K562 (cell line): Measurements from ENCODE around the gene DALRD3. TPM values are rescaled to one million over a fixed set of nuclear protein-coding genes. Genes with fewer than 3 reads are reported as not detected.

Source experiments
- ATAC-seq: fragments of 200-7000 bp; cut with Tn5 transposase; 3 replicates; pipeline ENCODE4 v1.9.1; 2020; ENCODE audit warnings: moderate library complexity
- BruUV-seq: library from RNA; stranded (reverse); fragments of 400-500 nt; replicated peaks from 2 replicates; lab custom pipeline; 2021; lab: Mats Ljungman, UMichigan
- CTCF ChIA-PET: fragments of 300-600 bp; formaldehyde crosslinking; extraction: SDS; loops from one replicate; lab custom pipeline; 2021; ENCODE audit warnings: low intra/inter-chr PET ratio; lab: Yijun Ruan, JAX
- POLR2A ChIA-PET: fragments of 300-600, 350-650 bp; sonication (Branson Sonifier 250); formaldehyde crosslinking; extraction: SDS; loops from one replicate; lab custom pipeline; 2021; ENCODE audit warnings: antibody characterized with exemption, inconsistent platforms; lab: Yijun Ruan, JAX
- DNase-seq, 4 experiments: peaks; one replicate each; pipeline versions ENCODE4 v3.0.0 to v3.0.0-alpha.2; 2011 to 2018; ENCODE audit warnings: low spot score in 3 of 4, mixed read lengths in 3 of 4; ENCODE audit errors: extremely low read depth in 1 of 4
- FAIRE-seq: peaks from 2 replicates; lab custom pipeline; 2011; peaks lifted over from hg19 to GRCh38; lab: Jason Lieb, UNC
- H2AFZ ChIP-seq: 2 replicates; pipeline ENCODE4 v1.6.0; 2011; ENCODE audit warnings: low read depth, low read length, control low read depth, inconsistent platforms
- H3K27ac ChIP-seq: fragments of 200-600 bp; 3 replicates; pipeline ENCODE4 v1.8.0; 2011; ENCODE audit warnings: low read depth, mild to moderate bottlenecking, control low read depth, inconsistent platforms, low read length, moderate library complexity, mixed read lengths; ENCODE audit errors: extremely low read depth
- H3K27me3 ChIP-seq, 2 experiments: fragments of 300-600 bp in 1 of 2; 2 replicates in 1 of 2; 3 replicates in 1 of 2; pipeline versions ENCODE4 v1.6.0 to v1.8.0; 2011; ENCODE audit warnings: inconsistent platforms in 2 of 2, low read length in 2 of 2, mild to moderate bottlenecking in 1 of 2, mixed read lengths in 1 of 2, moderate library complexity in 1 of 2; ENCODE audit not compliant: control insufficient read depth in 2 of 2, insufficient read depth in 2 of 2
- H3K36me3 ChIP-seq: fragments of 300-600 bp; 3 replicates; pipeline ENCODE4 v1.8.0; 2011; ENCODE audit warnings: mild to moderate bottlenecking, low read length, inconsistent platforms; ENCODE audit not compliant: control insufficient read depth, insufficient read depth
- H3K4me1 ChIP-seq, 2 experiments: fragments of 200-600 bp in 1 of 2; replicated peaks in 1 of 2; 2 replicates in 1 of 2; 3 replicates in 1 of 2; pipeline versions ENCODE4 v1.5.1 to v1.8.0; 2011; ENCODE audit warnings: inconsistent platforms in 2 of 2, low read length in 2 of 2, mild to moderate bottlenecking in 1 of 2, mixed read lengths in 1 of 2, moderate library complexity in 1 of 2; ENCODE audit not compliant: control insufficient read depth in 2 of 2, insufficient read depth in 2 of 2
- H3K4me2 ChIP-seq: 2 replicates; pipeline ENCODE4 v1.6.1; 2011; ENCODE audit warnings: low read length, control low read depth, inconsistent platforms, mixed read lengths; ENCODE audit not compliant: insufficient read depth
- H3K4me3 ChIP-seq: fragments of 200-600 bp; sonication (generic), shearing (Covaris generic); 2 replicates; pipeline ENCODE4 v1.5.1; 2016; ENCODE audit warnings: control low read depth, inconsistent platforms
- H3K79me2 ChIP-seq: fragments of 200-600 bp; 3 replicates; pipeline ENCODE4 v1.8.0; 2011; ENCODE audit warnings: low read length, inconsistent platforms; ENCODE audit not compliant: control insufficient read depth, insufficient read depth
- H3K9ac ChIP-seq, 2 experiments: 2 replicates each; pipeline versions ENCODE4 v1.6.0 to v1.6.1; 2011; ENCODE audit warnings: low read depth in 2 of 2, low read length in 2 of 2, control low read depth in 1 of 2, inconsistent platforms in 1 of 2, mild to moderate bottlenecking in 1 of 2, mixed read lengths in 1 of 2; ENCODE audit not compliant: insufficient read depth in 1 of 2
- H3K9me1 ChIP-seq: one replicate; pipeline ENCODE4 v1.6.0; 2011; ENCODE audit warnings: inconsistent platforms, mild to moderate bottlenecking, low read length, moderate library complexity; ENCODE audit not compliant: control insufficient read depth, insufficient read depth
- H3K9me3 ChIP-seq: replicated peaks from 2 replicates; pipeline ENCODE4 v1.5.1; 2011; ENCODE audit warnings: low read depth, low read length, inconsistent platforms; ENCODE audit not compliant: control insufficient read depth, insufficient read depth
- H4K20me1 ChIP-seq: replicated peaks from 2 replicates; pipeline ENCODE4 v1.6.1; 2011; ENCODE audit warnings: low read length, inconsistent platforms, mixed read lengths; ENCODE audit not compliant: control insufficient read depth, insufficient read depth
- BCLAF1 ChIP-seq, 2 experiments: fragments of 450-650 bp in 1 of 2; IDR thresholded peaks; 2 replicates each; pipeline ENCODE4 v1.6.1; 2011 to 2017; ENCODE audit warnings: low read depth in 2 of 2, antibody characterized with exemption in 1 of 2, borderline replicate concordance in 1 of 2, low read length in 1 of 2, mild to moderate bottlenecking in 1 of 2, mixed read lengths in 1 of 2; ENCODE audit not compliant: control insufficient read depth in 1 of 2
- CC2D1A ChIP-seq: fragments of 450-650 bp; IDR thresholded peaks from 2 replicates; pipeline ENCODE4 v1.6.1; 2017; ENCODE audit warnings: mild to moderate bottlenecking
- CLOCK ChIP-seq: fragments of 250-450 bp; sonication (Bioruptor Pico); IDR thresholded peaks from 2 replicates; pipeline ENCODE4 v1.4.0; 2020; ENCODE audit warnings: mild to moderate bottlenecking, moderate library complexity, borderline replicate concordance
- NUFIP1 ChIP-seq: fragments of 450-650 bp; IDR thresholded peaks from 2 replicates; pipeline ENCODE4 v1.6.1; 2018; ENCODE audit not compliant: partially characterized antibody
- POLR2AphosphoS2 ChIP-seq: IDR thresholded peaks from 2 replicates; pipeline ENCODE4 v1.6.1; 2012; ENCODE audit warnings: low read length, improper control_type of control experiment
- SLC30A9 ChIP-seq: fragments of 250-450 bp; sonication (Bioruptor Pico); IDR thresholded peaks from 2 replicates; pipeline ENCODE4 v1.8.0; 2022; ENCODE audit warnings: mild to moderate bottlenecking, moderate library complexity
- TBP ChIP-seq: optimal IDR thresholded peaks from 2 replicates; pipeline ENCODE3; 2011; ENCODE audit warnings: low read depth, low read length, improper control_type of control experiment
- ZNF140 ChIP-seq: fragments of 250-450 bp; sonication (Bioruptor Pico); IDR thresholded peaks from 2 replicates; pipeline ENCODE4 v1.8.0; 2021; ENCODE audit warnings: moderate library complexity, mild to moderate bottlenecking, inconsistent platforms
- WGBS: fragments of 100-300 bp; shearing (Covaris generic); methylation state at CpG from one replicate; pipeline ENCODE4 v1.1.6; 2016; ENCODE audit warnings: low coverage, mixed read lengths; ENCODE audit not compliant: insufficient coverage; ENCODE audit errors: missing lambda C conversion rate; 5-methylcytosine and 5-hydroxymethylcytosine counted together
- in situ Hi-C: fragments of 300-500 bp; cut with MboI; formaldehyde crosslinking; loops from 4 replicates; pipeline ENCODE4 v1.15.0; 2018; ENCODE audit warnings: inconsistent platforms, mixed read lengths
- intact Hi-C: fragments of 100-400 bp; cut with micrococcal nuclease; formaldehyde crosslinking; loops from 2 replicates; pipeline ENCODE4 v1.14.2; 2022
- polyA plus RNA-seq, 8 experiments: library from polyadenylated mRNA; depleted of rRNA in 4 of 8; stranded (reverse) in 5 of 8; unstranded in 3 of 8; fragments of >200 nt; fragmentation: Nextera tagmentation in 2 of 8; fragmentation: Illumina TruSeq in 1 of 8; extraction: Ambion mirVana in 2 of 8; extraction: Trizol in 1 of 8; gene quantifications; 2 replicates each; pipeline versions ENCODE4 v1.2.1 to v1.2.3, GENCODE V29; 2011 to 2014; ENCODE audit warnings: inconsistent platforms in 1 of 8, missing spikeins in 1 of 8
- total RNA-seq, 7 experiments: library from RNA; depleted of rRNA in 6 of 7; stranded (reverse); fragments of >200 nt in 6 of 7; fragmentation: Illumina TruSeq in 2 of 7; extraction: Trizol in 2 of 7; gene quantifications; 2 replicates each; pipeline versions ENCODE4 v1.2.1 to v1.2.3, GENCODE V29; 2011 to 2021; ENCODE audit warnings: low replicate concordance in 1 of 7

The DALRD3 gene
- total and polyA plus RNA-seq, 9 of the 15 experiments (the other 6 are each of a cell fraction or from before 2014, with no cell fraction given), result 6.6 to 31.3 (median 14.4) TPM

GRCh38 chr3:49028298-49028672 lies 9.9 kb upstream of the DALRD3 start:
- 5% methylated on average over 4 of the region's 4 CpGs for WGBS
- TF ChIP-seq CC2D1A (no peak), ZNF140 (CRISPR knock-in tag) (no peak), TBP (no peak), POLR2AphosphoS2 (0 out of 2 replicates have a peak, but pooled peaks have one; percentile 6), SLC30A9 (CRISPR knock-in tag) (no peak), BCLAF1 (IDR thresholded peaks at IDR 0.05; ENCODE audit: borderline replicate concordance in 1 of 2, control insufficient read depth in 1 of 2, low read depth in 2 of 2, low read length in 1 of 2) (no peak), CLOCK (CRISPR knock-in tag) (no peak), NUFIP1 (no peak)
- H3K27ac ChIP-seq, result peak overlapping the region; percentile 89
- H4K20me1 ChIP-seq, result peaks cover 12% of the 10 kb centered on the region
- ChIA-PET POLR2A (interaction anchor here (0.6 to 2.3 kb wide), 7 partner anchors 9 to 667 kb away, joined by 3 to 15 read pairs (median 3); partner anchors contain the start of genes CELSR3, DALRD3 and WDR6), CTCF (no interaction called here)
- ATAC-seq (0 out of 3 replicates have a peak, but pooled peaks have one; percentile 2), DNase-seq (peak in 1 of 4 experiments; percentile 15), FAIRE-seq (no peak)
- no peaks in the 10 kb centered on the region for H3K27me3 ChIP-seq
- H3K4me3 ChIP-seq, result peak overlapping the region; percentile 74
- peaks cover 37 to 46% of the 10 kb centered on the region in 2 experiments; a peak in 4 of 5 replicates for H3K4me1 ChIP-seq
- no peaks in the 10 kb centered on the region for H3K9me3 ChIP-seq
- no TSS peak for BruUV-seq
- peak overlapping the region; percentile 100 for H3K4me2 ChIP-seq
- in situ Hi-C loops, result no loop called here
- peak overlapping the region; percentile 93 to 97 for H3K9ac ChIP-seq
- H3K9me1 ChIP-seq, result peaks cover 9% of the 10 kb centered on the region
- peaks cover 89% of the 10 kb centered on the region for H3K36me3 ChIP-seq
- H3K79me2 ChIP-seq, result peaks cover 62% of the 10 kb centered on the region
- no peak overlapping the region for H2AFZ ChIP-seq
- intact Hi-C loops, result loop anchor here (2.0 to 10.0 kb wide), 2 partner anchors 67 to 137 kb away; partner anchors contain the start of genes CCDC71 and QRICH1
